C1 segment of cervical spinal cord (tissue), 14 donors: ENCODE data around the gene STARD9.

Experiments
- DNase-seq, 14 donors: peaks; one replicate each; lab custom pipeline; 2025; lab: John Stamatoyannopoulos, UW

STARD9 gene

GRCh38 chr15:42694398-42694797 lies 119.0 kb downstream of the STARD9 start:
- DNase-seq, result no peak

DNA sequence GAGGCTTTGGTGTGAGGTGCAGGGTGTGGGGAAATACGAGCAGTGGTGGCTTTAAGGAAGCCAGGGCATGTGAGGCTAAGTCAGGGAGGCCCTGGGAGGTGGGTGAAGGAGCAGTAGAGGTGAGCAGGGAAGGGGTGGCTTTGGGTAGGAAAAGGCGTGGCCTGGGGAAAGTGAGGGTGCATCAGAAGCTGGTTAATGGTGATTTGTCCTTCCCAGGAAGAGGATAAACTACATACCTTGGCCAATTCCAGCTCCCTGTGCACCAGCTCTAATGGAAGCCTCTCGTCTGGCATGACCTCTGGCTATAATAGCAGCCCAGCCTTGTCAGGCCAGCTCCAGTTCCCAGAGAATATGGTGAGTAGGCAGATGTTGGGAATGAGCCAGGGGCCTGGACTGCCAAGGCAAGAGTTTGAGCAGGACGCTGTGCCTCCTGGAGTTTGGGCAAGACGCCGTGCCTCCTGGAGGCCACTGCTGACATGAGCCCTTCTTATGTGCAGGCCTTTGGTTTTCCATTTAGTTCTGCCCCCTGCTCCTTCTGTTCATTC lies 120.2 kb downstream of the STARD9 start:
- peak in 2 of 14 donors; percentile 5 to 27 for DNase-seq

DNA sequence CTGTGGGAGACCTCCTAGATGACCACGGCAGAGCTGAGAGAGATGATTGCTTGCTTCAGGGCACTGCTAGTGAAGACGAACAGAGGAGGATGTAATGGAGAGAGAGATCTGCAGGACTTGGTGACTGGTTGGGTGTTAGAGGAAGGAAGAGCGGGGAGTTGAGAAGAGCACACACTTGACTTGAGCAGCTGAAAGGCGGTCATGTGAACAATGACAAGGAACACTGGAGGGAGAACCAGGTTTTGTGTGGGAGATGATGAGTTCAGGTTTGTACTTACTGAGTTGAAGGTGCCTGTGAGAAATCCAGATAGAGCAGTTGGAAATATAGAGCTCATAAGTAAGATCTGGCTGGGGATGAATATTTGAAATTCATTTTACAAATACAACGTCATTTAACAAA lies 121.2 kb downstream of the STARD9 start:
- DNase-seq, result no peak

GRCh38 chr15:42704492-42704926 lies 129.1 kb downstream of the STARD9 start:
- peak in 9 of 14 donors; percentile 4 to 32 (median 19) for DNase-seq

DNA sequence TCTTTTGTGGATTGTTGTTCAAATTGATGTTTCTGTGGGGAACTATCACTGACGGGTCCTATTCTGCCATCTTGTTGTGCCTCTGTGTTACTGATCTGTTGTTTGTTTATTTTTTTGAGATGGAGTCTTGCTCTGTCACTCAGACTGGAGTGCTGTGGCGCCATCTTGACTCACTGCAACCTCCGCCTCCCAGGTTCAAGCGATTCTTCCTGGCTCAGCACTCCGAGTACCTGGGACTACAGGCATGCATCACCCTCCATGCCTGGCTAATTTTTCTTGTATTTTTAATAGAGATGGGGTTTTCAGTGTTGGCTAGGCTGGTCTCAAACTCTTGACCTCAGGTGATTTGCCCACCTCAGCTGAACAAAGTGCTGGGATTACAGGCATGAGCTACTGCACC lies 129.9 kb downstream of the STARD9 start:
- DNase-seq, result no peak

DNA sequence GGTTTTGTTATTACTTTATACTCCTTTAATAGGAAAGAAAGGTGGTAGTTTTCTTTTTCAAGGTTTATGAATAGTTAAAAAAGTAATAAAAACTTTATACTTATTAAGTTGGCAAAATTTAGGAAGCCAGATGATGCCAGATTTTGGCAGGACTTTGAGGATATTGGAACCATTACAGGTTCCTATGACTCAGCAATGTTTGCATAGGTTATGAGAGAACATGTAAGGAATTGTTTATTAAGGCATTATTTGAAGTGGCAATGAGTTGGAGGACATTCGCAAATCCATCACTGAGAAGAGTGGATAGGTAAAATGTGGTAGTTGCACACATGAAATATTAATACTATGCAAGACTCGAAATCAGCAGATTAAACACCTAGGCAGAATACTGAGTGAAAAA lies 131.7 kb downstream of the STARD9 start:
- no peak for DNase-seq

DNA sequence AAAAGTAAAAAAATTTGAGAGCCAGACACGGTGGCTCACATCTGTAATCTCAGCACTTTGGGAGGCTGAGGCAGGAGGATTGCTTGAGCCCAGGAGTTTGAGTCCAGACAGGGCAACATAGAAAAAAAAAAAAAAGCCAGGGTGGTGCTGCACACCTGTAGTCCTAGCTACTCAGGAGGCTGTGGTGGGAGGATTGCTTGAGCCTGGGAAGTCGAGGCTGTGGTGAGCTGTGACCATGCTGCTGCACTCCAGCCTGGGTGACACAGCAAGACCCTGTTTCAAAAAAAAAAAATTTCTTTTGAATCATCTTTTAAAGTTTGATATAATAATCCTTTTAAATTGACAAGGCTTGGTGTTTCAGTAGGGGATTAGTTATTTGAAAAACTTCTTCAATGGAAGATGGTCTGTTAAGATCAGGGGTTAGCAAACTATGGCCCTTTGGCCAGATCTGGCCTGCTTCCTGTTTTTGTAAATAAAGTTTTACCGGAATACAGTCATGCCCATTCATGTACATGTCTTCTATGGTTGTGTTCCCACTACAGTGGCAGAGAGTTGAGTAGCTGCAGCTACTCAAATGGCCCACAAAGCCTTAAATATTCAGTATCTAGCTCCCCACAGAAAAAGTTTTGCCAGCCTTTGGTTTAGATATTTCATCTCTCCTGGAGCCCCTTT lies 132.6 kb downstream of the STARD9 start:
- DNase-seq, result no peak

GRCh38 chr15:42710662-42711061 lies 135.3 kb downstream of the STARD9 start:
- no peak for DNase-seq

GRCh38 chr15:42711746-42712145 lies 136.3 kb downstream of the STARD9 start:
- no peak for DNase-seq

DNA sequence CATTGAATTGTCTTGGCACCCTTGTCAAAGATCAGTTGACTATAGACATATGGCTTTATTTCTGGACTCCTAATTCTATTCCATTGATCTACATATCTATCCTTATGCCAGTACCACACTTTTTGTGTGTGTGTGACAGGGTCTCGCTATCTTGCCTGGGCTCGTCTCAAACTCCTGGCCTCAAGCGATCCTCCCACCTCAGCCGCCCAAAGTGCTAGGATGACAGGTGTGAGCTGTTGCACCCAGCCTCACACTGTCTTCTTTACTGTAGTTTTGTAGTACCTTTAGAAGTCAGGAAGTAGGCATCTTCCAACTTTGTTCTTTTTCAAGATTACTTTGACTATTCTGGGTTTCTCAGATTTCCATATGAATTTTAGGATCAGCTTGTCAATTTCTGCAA lies 137.2 kb downstream of the STARD9 start:
- no peak for DNase-seq

DNA sequence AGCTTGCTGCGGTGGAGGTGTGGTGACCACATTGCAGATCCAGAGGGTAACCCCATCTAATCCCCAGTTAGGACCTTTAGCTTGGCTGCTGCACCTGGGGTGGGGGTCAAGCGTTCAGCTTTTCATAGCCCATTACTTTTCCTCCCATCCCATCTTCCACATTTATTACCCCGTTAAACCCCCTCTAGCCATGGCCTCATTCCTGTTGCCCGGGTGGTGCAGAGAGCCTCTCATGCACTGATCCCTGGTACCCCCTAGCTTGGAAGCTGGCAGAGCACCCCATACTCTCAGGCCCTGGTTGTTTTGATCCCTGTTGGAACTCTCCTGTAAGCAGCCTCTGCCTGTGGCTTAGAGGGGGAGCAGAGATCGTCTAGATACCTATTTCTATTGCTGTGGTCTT lies 140.7 kb downstream of the STARD9 start:
- no peak for DNase-seq

DNA sequence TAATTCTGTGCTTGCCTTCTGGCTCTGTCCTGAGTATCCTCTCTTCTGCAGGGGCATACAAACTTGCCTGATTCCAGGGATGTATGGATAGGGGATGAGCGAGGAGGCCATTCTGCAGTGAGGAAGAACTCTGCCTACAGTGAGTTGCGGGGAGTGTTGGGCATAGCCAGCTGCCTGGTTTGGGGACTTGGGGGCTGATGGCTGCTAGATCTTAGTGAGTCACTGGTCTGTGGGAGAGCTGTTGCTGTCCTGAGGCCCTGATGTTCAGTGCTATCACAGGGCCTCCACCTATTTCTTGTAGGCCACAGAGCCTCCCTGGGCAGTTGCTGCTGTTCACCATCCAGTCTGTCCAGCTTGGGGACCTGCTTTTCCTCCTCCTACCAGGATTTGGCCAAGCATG lies 141.2 kb downstream of the STARD9 start:
- no peak for DNase-seq

GRCh38 chr15:42719043-42719442 lies 143.6 kb downstream of the STARD9 start:
- no peak for DNase-seq

DNA sequence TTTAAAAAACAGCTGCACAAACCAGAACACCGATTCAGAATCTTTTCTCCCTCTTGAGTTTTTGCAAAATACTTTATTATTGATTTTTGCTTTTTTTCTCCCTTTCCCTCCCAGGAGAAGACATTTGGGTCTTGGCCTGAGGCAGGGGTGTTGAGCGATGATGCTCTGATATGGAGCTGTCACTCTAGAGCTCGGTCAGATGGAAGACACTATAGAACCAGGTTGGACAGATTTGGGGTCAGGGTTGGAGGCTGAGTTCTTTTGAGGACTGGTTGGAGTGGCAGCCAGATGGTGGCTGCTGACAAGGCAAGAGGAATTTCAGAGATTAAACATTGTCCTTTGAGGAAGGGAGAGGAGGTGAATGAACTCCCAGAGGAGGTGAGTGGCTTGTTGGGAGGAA lies 144.7 kb downstream of the STARD9 start:
- no peak for DNase-seq

DNA sequence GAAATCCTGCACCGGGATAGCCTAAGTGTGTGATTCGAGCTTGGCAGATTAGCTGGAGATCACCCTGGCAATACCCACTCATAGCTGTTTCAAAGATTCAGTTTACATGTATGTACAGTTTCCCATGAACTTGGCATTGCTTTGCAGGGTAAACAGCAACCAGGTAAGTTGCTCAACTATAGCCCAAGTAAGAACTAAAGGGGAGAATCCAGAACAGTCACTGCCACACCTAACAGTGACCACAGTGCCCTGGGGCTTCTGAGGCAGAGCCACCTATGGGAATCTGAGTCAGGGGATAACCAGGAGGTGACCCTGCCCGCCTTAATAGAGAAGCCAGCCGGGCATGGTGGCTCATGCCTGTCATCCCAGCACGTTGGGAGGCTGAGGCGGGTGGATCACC lies 145.6 kb downstream of the STARD9 start:
- no peak for DNase-seq

DNA sequence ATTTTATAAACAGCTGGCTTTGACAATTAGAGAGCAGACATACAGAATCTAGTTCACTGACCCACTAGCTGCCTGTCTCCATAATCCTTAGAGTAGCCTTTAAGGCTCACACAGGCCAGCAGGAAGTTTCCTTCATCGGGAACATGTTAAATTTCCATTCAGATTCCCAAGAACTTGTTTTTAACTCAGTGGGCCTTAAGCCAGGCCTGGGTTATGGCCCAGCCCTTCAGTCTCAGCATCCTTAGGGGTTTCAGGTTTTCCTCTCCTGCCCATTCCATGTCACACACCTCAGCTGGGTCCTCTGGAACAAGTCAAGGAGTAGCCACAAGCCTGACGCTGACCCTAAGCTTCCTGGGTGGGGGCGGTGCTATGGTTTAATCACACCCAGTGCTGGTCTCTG lies 146.5 kb downstream of the STARD9 start:
- no peak for DNase-seq

GRCh38 chr15:42723068-42723467 lies 147.7 kb downstream of the STARD9 start:
- no peak for DNase-seq

- no peak for DNase-seq
Observed at GRCh38 chr15:42724276-42724675, 148.9 kb downstream of the STARD9 start.

DNA sequence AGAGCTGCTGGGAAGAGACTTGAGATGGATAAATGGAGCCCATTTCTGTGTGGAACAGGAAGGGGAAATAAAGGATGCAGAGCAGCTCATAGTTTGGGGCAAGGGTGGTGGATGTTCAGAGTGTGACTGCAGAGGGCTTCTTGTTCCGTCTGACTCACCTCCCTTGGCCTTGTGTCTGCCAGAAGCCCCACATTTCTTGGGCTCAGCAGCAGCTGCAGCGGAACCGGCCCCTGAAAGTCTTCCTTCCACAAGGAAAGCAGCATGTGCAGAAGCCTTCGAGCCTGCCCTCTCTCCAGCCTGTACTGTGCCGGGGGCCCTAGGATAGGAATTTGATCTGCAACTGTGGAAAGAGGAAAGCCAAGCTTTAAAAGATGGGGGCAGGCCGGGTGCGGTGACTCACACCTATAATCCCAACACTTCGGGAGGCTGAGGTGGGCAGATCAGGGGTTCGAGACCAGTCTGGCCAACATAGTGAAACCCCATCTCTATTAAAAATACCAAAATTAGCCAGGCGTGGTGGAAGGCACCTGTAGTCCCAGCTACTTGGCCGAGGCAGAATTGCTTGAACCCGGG lies 150.0 kb downstream of the STARD9 start:
- DNase-seq, result no peak

GRCh38 chr15:42726114-42726513 lies 150.7 kb downstream of the STARD9 start:
- no peak for DNase-seq

DNA sequence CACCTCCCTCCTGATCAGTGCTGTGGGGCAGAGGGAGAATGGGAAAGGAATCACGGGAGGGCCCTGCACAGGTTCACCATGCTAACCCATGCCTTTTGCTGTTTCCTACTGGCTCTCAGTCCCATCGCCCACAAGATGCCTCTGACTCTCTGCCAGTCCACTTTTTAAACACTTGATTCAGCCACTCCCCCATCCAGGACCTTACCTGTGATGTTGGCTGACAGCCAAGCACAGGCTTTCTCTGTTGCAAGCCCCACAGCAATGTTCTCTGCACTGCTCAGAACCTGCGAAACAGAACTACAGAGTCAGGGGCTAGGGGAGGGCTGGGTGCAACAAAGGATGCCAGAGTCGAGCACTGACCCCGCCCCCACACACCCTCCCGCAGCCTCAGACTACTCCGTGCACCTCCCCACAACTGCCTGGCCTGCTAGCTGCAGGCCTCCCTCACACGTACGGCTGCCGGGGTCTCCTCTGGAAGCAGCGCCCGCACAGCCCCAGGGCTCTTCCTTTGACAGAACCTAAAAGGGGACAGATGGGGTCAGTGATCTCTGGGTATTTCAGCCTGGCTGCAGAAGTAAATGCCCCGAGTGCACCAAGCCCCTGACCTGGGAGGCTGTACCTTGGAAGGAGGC lies 152.5 kb downstream of the STARD9 start:
- no peak for DNase-seq

- peak in 1 of 14 donors; percentile 6 for DNase-seq
Observed at GRCh38 chr15:42728560-42728959, 153.2 kb downstream of the STARD9 start.

DNA sequence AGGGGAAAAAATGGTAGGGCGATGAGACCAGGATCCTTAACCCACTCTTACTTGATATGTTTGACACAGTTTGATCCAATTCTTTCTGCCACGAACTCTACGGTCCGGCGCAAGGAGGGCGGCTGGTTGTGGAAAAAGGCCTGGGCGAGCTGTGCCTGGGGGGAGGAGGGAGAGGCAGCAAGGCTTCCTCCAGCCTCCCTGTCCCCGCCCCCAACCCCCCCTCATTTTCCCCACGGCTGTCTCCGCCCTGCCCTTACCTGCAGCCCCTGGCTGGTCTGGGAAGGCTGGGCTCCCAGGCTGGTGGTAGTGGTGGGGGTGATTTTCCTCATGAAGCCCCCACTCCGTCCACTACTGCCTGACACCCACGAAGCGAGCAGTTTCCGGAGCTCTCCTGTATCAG lies 153.6 kb downstream of the STARD9 start:
- no peak for DNase-seq
